GM12801 (cell line): ENCODE measurements around the gene SLC5A1.

Source experiments
- TF ChIP-seq, protein P1 (sequence below): IDR thresholded peaks from one replicate; pipeline ENCODE4 v1.5.1; 2011; ENCODE audit warnings: control low read depth; ENCODE audit not compliant: insufficient read length; ENCODE audit errors: extremely low read depth

SLC5A1 gene

DNA sequence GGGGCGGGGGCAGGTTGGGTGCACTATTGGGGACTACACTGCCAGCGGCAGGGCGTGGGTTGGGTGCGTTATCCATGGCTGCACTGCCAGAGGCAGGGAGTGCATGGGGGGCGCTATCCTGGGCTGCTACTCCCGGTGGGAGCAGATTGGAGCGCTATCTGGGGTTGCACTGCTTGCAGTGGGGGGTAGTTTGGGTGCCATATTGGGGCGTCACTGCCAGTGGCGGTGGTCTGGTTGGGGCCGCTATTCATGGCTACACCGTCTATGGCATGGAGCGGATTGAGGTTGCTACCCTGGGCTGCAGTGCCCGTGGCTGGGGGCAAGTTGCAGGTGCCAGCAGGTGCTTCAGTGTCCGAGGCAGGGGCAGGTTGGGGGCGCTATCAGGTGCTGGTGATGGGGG is 79.8 kb downstream of the SLC5A1 start:
- TF ChIP-seq, protein P1, sequence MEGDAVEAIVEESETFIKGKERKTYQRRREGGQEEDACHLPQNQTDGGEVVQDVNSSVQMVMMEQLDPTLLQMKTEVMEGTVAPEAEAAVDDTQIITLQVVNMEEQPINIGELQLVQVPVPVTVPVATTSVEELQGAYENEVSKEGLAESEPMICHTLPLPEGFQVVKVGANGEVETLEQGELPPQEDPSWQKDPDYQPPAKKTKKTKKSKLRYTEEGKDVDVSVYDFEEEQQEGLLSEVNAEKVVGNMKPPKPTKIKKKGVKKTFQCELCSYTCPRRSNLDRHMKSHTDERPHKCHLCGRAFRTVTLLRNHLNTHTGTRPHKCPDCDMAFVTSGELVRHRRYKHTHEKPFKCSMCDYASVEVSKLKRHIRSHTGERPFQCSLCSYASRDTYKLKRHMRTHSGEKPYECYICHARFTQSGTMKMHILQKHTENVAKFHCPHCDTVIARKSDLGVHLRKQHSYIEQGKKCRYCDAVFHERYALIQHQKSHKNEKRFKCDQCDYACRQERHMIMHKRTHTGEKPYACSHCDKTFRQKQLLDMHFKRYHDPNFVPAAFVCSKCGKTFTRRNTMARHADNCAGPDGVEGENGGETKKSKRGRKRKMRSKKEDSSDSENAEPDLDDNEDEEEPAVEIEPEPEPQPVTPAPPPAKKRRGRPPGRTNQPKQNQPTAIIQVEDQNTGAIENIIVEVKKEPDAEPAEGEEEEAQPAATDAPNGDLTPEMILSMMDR = no peak

DNA sequence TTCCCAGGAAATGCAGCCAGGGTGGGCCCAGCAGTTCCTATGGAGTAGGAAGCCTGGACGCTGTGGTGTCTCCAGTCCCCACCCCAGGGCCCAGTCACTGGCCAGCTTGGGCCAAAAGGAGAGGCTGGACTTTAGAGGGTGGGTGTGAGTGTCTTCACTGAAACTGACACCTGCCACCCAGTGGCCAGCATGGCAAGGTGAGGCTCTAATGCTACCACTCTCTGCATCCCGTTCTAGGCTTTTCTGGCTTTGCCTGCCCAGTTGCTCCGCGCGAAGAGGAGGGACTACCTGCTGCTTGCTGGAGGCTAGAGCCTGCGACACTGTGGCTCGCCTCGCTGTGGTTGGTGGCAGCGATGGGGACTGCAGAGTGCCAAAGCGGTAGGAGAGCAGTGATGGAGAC is 80.6 kb downstream of the SLC5A1 start:
- TF ChIP-seq, protein P1 = no peak

DNA sequence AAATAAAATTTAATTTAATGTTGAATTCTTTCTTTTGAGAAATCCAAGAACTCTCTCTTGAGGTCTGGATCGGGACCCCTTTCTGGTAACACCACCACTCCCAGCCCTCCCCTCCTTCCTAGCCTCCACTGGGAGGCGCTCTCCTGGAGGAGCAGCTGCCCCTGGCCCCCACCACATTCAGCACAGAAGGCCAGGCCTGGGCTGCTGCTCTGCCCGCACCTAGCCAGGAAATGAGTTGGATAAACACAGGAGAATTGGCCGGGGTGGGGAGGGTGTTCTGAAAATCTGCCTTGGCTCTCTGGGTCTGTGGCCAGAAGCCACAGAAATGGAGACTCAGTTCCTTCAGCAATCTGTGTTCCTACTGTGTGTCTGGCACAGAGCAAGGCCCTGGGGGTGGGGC is 84.8 kb downstream of the SLC5A1 start:
- TF ChIP-seq, protein P1 = no peak

DNA sequence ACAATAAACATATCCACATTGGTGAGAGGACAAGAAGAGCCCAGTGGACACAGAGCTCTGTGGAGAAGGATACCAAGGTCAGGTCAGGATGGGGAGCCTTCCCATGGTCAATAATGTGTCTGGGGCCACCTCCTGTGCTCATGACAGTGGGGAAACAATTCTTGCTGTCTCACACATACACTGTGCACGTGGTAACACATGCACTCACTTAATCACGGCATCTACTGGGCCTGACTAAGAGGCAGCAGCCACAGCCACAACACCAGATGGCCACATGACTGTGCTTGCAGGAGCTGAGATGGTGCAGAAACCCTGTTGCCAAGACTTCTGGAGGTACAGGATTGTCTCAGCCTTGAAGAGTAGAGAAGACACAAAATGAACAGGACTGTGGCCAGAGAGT is 87.4 kb downstream of the SLC5A1 start:
- TF ChIP-seq, protein P1 = no peak

DNA sequence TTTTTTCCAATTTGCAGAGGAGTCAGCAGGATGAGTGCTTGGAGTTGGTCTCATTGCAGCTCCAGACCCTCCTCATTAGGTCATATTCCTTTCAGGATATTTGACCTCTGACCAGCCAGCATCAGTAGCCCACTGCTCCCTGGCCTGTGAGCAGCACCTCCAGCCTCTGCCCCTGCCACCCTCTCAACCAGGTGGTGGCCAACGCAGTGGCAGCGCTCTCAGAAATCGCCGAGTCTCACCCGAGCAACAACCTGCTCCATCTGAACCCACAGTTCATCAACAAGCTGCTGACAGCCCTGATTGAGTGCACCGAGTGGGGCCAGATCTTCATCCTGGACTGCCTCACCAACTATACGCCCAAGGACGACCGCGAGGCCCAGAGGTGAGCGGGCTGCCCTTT is 89.1 kb downstream of the SLC5A1 start:
- TF ChIP-seq, protein P1 = no peak

DNA sequence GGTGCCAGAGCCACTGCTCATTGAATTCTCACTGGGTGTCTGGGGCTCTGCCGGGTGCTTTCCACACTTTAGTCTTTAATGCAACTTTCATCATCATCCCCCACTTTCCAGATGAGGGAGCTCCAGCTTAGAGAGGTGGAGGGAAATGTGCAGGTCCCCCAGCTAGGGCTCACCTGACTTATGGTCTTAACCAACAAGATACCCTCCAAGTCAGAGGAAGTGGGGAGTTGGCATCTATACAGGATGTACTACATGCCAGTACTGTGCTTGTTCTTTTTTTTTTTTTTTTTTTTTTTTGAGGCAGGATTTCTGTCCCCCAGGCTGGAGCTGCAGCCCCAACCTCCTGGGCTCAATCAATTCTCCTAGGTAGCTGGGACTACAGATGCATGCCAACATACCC is 89.7 kb downstream of the SLC5A1 start:
- TF ChIP-seq, protein P1 = no peak

DNA sequence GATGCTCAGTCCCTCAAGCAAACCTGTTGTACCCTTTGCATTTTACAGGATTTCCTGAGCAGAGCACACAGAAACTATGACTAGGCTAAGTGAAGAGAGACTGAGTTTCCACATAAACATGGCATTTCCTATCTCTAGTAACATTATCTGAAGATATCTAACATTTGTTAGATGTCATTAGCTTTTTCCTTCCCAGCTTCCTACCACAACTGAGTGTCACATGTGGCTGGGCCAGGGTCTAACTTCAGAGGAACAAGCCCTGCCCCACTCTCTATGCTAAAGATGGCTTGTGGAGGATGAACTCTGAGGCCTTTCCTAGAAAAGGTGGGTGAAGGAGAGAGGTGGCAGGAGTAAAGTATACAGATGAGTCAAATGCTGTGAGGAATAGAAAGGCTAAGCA is 99.5 kb downstream of the SLC5A1 start:
- TF ChIP-seq, protein P1 = no peak
